GM19463 (cell line): Measurements from ENCODE around the gene ALDH5A1.
A peak's percentile ranks its signal among the peaks of the same experiment; 100 is the strongest.

Experiments used
- ATAC-seq: cut with Tn5 transposase; IDR thresholded peaks from one replicate; pipeline ENCODE4 v1.9.1; 2021; ENCODE audit warnings: mild to moderate bottlenecking, moderate library complexity; ENCODE audit not compliant: unreplicated experiment

The ALDH5A1 gene

GRCh38 chr6:24522228-24523176, 27.7 kb downstream of the ALDH5A1 start:
- peak; percentile 33 for ATAC-seq

GRCh38 chr6:24524329-24524728, 29.6 kb downstream of the ALDH5A1 start:
- ATAC-seq: no peak

- ATAC-seq: no peak
Measured at GRCh38 chr6:24524805-24525204, 30.0 kb downstream of the ALDH5A1 start.

- ATAC-seq: no peak
Measured at GRCh38 chr6:24529985-24530384, 35.2 kb downstream of the ALDH5A1 start.

GRCh38 chr6:24534329-24534728, 39.6 kb downstream of the ALDH5A1 start:
- ATAC-seq: no peak

GRCh38 chr6:24535210-24535609, 40.4 kb downstream of the ALDH5A1 start:
- no peak for ATAC-seq

GRCh38 chr6:24536466-24536865, 41.7 kb downstream of the ALDH5A1 start:
- ATAC-seq: no peak

- no peak for ATAC-seq
Measured at GRCh38 chr6:24537082-24537699, 42.4 kb downstream of the ALDH5A1 start.

- ATAC-seq: no peak
Measured at GRCh38 chr6:24537771-24538385, 43.1 kb downstream of the ALDH5A1 start.

GRCh38 chr6:24539416-24539815, 44.6 kb downstream of the ALDH5A1 start:
- ATAC-seq: no peak

GRCh38 chr6:24540197-24540596, 45.4 kb downstream of the ALDH5A1 start:
- ATAC-seq: no peak

- ATAC-seq: no peak
Measured at GRCh38 chr6:24543683-24544082, 48.9 kb downstream of the ALDH5A1 start.

- no peak for ATAC-seq
Measured at GRCh38 chr6:24545183-24545582, 50.4 kb downstream of the ALDH5A1 start.

GRCh38 chr6:24545691-24546090, 50.9 kb downstream of the ALDH5A1 start:
- ATAC-seq: no peak

- ATAC-seq: no peak
Measured at GRCh38 chr6:24546439-24546838, 51.7 kb downstream of the ALDH5A1 start.

- no peak for ATAC-seq
Measured at GRCh38 chr6:24547243-24547642, 52.5 kb downstream of the ALDH5A1 start.

- ATAC-seq: no peak
Measured at GRCh38 chr6:24549158-24549557, 54.4 kb downstream of the ALDH5A1 start.

GRCh38 chr6:24549674-24550353, 55.0 kb downstream of the ALDH5A1 start:
- no peak for ATAC-seq

- no peak for ATAC-seq
Measured at GRCh38 chr6:24551139-24551538, 56.4 kb downstream of the ALDH5A1 start.

- no peak for ATAC-seq
Measured at GRCh38 chr6:24554474-24554873, 59.7 kb downstream of the ALDH5A1 start.

- no peak for ATAC-seq
Measured at GRCh38 chr6:24558516-24558915, 63.7 kb downstream of the ALDH5A1 start.
